HG03432 (cell line): Measurements from ENCODE around the gene BMPER.

Source experiments
- ATAC-seq: cut with Tn5 transposase; IDR thresholded peaks from one replicate; pipeline ENCODE4 v1.9.1; 2021; ENCODE audit warnings: mild to moderate bottlenecking, moderate library complexity; ENCODE audit not compliant: unreplicated experiment

Gene BMPER

GRCh38 chr7:34084651-34085050 is 179.3 kb downstream of the BMPER start:
- ATAC-seq, result no peak

DNA sequence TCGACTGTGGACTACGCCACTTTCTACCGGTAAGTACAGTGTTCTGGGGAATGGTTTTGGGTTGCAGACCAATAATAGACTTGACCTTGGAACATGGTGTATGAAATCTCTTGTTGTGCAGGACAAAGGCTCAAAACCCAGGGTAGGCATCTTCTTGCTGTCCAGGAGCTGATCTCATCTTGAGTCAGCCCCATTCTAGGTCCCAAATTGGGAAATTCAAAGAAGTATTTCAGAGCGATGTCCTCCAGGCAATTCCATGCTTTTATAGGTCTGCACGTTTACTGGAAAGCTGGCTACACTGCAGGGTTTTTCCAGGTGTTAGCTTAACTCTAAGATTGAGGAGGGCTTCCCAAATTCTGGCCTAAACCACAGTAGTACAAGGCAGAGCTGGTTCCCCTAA is 180.7 kb downstream of the BMPER start:
- no peak for ATAC-seq

DNA sequence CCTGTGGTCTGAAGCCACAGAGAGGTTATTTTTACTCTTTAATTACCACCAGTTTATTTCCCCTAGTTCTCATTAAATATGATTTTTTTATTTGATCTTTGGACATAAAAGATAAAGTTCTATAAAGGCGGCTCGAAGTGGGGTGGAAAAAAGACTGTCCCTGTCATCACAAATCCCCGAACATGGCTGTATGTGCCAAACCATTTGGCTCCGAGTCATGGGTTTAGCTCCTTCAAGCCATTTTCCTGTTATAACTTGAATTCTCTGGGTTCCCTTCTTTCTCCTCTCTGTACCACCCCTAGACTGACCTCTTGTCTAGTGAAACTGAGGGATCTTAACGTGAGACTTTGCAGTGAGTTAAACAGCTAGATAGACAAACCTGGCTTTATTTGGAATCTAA is 181.6 kb downstream of the BMPER start:
- ATAC-seq, result no peak

DNA sequence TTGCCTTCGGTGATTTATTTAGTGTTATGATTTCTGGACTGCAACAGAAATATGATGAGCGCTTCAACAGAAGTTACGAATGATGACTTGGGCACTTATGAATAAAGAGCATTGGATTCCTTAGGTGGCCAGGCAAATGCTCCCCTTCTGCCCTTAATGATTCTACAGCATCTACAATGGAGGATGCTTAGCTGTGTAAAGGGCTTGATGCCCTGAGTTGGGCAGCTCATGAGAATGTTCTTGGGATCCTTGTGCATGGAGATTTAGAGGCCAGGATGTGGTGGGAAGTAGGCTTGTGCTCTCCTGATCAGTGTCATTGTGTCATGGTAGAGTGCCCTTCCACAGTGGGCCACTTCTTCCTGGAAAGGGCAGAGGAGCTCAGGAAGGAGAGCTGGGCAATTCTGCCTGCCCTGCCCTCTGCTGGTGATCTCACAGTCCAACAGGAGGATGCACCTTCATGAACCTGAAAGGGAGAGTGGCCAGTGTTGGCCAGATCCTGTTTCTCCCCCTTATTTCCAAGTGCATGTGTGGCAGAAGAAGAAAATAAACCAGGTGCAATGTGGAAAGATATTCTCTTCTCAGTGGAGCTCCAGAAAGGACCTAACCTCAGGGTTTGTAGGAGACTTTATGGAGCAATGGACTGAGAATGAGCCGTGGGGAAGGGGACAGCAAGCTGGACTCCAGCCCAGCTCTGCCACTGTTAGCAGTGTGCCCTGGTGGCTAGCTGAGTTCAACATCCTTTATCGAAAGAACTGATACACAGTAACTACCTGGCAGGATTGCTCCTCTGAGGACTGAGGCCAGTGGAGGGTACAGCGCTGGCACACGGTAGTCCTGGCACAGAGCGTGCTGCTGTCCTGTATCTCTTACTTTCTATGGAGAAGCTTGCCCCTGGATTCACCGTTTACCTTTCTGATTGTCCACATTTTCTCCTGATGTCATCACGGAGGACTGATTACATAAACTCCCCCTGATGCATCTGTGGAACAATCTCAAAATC is 182.9 kb downstream of the BMPER start:
- ATAC-seq, result peak; percentile 49

- ATAC-seq, result no peak
Observed at GRCh38 chr7:34090816-34091215, 185.5 kb downstream of the BMPER start.

DNA sequence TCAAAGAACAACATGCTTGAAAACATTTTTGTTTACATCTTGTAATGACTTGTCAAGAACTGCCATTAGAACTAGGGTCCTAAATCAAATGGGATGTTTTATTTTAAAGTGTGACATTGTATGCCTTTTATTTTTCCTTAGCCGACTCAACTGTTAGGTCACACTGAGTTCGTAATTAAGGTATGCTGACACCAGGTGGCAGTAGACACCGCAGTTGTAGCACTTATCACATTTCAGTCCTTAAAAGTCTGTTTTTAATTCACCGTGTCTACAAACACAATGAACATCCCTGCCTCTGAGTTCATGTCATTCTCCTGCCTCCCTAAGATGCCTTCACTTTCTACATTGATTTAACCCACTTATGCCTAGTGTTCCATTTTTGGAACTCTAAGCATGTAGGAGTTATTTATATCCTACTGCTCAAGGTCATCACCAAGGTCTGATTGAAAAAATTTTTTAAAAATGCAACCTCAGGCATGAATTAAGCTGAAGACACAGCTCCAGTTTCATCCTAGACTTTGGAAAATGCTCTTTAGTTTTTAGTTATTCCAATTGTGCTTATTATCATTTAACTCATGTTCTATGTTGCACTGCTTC is 186.1 kb downstream of the BMPER start:
- peak; percentile 57 for ATAC-seq

GRCh38 chr7:34093276-34093675 is 187.9 kb downstream of the BMPER start:
- ATAC-seq, result no peak

GRCh38 chr7:34096198-34096651 is 190.9 kb downstream of the BMPER start:
- ATAC-seq, result no peak

- ATAC-seq, result no peak
Observed at GRCh38 chr7:34096777-34097176, 191.4 kb downstream of the BMPER start.

DNA sequence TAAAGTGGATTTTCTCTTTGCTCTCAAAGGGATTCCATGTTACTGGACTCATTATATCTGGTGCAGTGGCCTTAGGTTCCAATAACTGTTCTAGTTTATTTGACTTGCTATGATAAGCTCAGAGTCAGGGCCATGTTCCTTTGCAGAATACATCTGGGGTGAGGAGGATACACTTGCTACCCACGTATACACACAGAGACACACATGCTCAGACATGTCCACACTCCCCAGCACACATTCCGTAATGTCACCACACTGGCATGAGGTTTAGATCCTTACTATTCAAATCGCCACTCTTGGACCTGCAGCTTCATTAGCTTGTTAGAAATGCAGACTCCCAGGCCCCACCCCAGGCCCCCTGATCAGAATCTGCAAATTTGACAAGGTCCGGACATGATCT is 195.3 kb downstream of the BMPER start:
- ATAC-seq, result no peak

DNA sequence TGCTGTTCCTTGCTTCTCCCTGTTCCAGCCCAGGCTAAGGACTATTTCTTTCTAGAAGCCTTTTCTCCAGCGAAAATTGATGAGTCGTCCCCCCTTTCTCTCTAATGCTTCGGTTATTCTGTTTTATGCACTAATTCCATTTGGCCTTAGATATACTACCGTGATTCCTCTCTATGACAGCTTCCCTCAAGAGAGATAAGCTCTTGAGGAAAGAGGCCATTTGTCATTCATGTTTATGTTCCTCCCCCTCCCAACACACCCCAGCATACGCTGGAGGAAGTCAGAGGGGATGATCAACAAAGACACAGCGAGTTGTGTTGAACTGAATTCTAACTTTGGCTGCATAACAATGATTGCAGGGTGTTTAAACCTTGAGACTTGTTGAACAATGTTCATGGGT is 198.8 kb downstream of the BMPER start:
- no peak for ATAC-seq

- no peak for ATAC-seq
Observed at GRCh38 chr7:34104992-34105391, 199.7 kb downstream of the BMPER start.

DNA sequence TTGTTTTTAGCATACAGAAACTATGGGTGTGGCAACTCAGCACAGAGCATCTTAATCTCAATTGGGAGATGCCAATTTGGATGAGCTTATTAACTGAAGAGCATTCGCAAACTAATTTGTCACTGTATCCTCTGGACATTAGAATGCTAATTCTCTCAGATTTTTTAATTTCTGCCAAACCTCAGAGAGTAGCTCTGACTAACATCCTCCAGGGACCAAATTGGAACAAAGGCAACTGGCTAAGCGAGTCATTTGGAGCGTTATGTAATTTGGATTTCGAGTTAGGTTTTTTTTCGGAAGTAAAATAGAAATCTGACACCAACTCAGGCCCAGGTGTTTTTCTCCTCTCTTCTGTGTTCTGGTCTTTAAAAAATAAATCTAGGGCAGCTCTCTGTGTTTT is 201.9 kb downstream of the BMPER start:
- ATAC-seq, result no peak

DNA sequence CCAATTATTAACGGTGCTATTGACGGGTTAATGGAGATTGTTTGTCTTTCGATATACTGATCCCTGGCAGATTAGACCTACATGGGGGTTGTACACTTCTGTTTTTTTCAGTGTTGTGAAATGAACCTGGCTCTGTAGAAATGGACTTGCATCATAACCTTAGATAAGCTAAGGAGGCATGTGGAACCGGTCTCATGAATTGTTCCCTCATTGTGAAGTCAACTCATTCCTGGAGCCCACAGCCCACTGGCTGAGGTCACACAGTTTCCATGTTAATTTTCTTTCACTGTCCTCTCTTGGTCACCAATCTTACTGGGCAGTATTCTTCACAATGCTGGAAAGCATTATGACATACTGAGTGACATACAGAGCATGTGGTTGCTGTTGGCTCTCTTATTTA is 202.8 kb downstream of the BMPER start:
- ATAC-seq, result no peak

DNA sequence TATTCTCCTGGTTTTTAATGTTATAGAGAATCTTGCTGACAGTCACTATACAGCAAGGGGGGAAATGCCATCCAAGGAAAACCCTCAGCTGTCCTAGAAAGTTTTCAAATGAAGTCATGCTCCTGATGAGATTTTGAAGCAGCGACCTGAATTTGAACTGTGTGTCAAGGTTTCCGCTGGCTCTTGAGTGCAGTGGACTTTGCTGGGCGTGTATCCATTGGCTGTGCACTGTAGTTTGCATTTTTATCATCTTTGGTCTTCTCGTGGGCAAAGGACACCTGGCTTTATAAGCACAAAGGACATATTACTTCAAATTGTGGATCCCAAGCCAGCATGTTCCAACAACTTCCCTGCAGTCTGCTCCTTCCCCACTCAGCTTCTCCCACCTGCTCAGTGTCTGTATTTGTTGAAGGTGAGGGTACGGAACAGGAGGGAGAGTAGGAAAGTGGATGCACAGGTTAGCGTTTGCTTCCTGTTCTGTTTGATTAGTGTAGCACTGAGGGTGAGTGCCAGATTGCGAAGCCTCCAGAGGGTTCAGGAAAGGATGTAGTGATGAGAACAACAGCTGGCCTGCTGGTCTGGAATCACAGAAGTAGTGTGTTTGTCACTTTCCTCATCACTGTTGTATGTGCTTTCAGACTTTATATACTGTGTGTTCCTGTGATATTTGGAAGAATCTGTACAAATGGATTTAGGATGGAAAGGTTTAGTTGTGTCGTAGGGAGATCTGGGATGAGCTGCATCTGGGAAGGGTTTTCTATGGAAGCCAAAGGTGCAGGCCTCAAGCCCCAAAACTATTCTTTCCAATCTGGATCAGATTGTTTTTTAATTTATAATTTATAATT is 204.8 kb downstream of the BMPER start:
- no peak for ATAC-seq

- ATAC-seq, result no peak
Observed at GRCh38 chr7:34111031-34111430, 205.7 kb downstream of the BMPER start.

DNA sequence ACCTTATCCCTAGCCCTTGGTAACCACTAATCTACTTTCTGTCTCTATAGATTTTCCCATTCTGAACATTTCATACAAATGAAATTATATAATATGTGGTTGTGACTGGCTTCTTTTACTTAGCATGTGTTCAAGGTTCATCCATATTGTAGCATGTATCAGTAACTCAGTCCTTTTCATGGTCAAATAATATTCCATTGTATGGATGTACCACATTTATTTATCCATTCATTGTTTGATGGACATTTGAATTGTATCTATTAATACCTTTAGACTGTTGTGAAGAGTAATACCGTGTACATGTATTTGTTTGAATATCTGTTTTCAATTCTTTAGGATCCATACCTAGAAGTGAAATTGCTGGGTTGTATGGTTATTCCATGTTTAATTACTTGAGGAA is 210.2 kb downstream of the BMPER start:
- no peak for ATAC-seq

DNA sequence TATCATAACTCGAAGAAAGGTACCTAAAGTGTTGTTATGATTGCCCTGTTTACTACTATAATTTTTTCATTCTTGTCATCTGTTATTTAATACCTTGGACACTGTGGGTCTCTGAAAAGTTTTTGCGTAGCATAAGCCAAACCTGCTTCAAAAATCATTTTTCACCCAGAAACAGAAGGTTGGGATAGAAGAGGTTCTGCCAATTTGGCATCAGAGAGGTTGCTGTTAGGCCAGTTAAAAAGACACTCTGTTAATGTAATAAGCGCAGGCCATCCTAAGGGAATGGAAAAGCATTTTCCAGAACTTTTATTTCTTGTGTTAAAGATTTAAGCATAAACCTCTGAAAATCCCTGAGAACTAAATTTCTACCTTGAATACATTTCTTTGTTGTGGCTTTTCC is 212.2 kb downstream of the BMPER start:
- ATAC-seq, result no peak

GRCh38 chr7:34121366-34121765 is 216.0 kb downstream of the BMPER start:
- ATAC-seq, result no peak

GRCh38 chr7:34123316-34123715 is 218.0 kb downstream of the BMPER start:
- ATAC-seq, result no peak

- no peak for ATAC-seq
Observed at GRCh38 chr7:34124765-34125164, 219.4 kb downstream of the BMPER start.
